Neural cell (in vitro differentiated cells): ENCODE data around the gene TREML1. TPM values are rescaled to one million over a fixed set of nuclear protein-coding genes. Genes with fewer than 3 reads are reported as not detected.

Source experiments
- H2AFZ ChIP-seq: fragments of 200-600, 300-800 bp; sonication (generic), shearing (Covaris generic); 2 replicates; pipeline ENCODE4 v1.6.0; 2014; ENCODE audit warnings: low read depth, mild to moderate bottlenecking, antibody characterized with exemption, low read length, moderate library complexity
- H3F3A ChIP-seq: fragments of 200-600 bp; shearing (Covaris generic); 2 replicates; pipeline ENCODE4 v1.6.1; 2016; ENCODE audit warnings: mild to moderate bottlenecking, moderate library complexity, mixed read lengths, antibody characterized with exemption, low read length; ENCODE audit not compliant: insufficient read depth, poor library complexity, severe bottlenecking
- H3K27ac ChIP-seq: fragments of 200-600, 300-800 bp; sonication (generic), shearing (Covaris generic); 2 replicates; pipeline ENCODE4 v1.5.1; 2014; ENCODE audit warnings: mild to moderate bottlenecking, low read length, moderate library complexity
- H3K27me3 ChIP-seq: fragments of 300-800, 200-600 bp; sonication (generic), shearing (Covaris generic); 2 replicates; pipeline ENCODE4 v1.6.0; 2014; ENCODE audit warnings: mild to moderate bottlenecking, low read depth, low read length, moderate library complexity; ENCODE audit not compliant: insufficient read depth
- H3K36me3 ChIP-seq: fragments of 300-800, 200-600 bp; sonication (generic), shearing (Covaris generic); 2 replicates; pipeline ENCODE4 v1.5.1; 2014; ENCODE audit warnings: mild to moderate bottlenecking, antibody characterized with exemption, low read length, moderate library complexity; ENCODE audit not compliant: insufficient read depth
- H3K4me2 ChIP-seq: fragments of 300-800, 200-600 bp; sonication (generic), shearing (Covaris generic); 2 replicates; pipeline ENCODE4 v1.6.0; 2014; ENCODE audit warnings: mild to moderate bottlenecking, low read length
- H3K4me3 ChIP-seq: fragments of 300-800, 200-600 bp; sonication (generic), shearing (Covaris generic); 2 replicates; pipeline ENCODE4 v1.5.1; 2014; ENCODE audit warnings: mild to moderate bottlenecking, low read length, moderate library complexity
- H3K79me2 ChIP-seq: fragments of 200-600 bp; shearing (Covaris generic); replicated peaks from 2 replicates; pipeline ENCODE4 v1.6.0; 2014; ENCODE audit warnings: mild to moderate bottlenecking, low read length, moderate library complexity; ENCODE audit not compliant: insufficient read depth
- H3K9ac ChIP-seq: fragments of 300-800, 200-600 bp; sonication (generic), shearing (Covaris generic); 2 replicates; pipeline ENCODE4 v1.6.1; 2016; ENCODE audit warnings: mild to moderate bottlenecking, low read length, mixed read lengths
- H3K9me2 ChIP-seq: fragments of 200-600 bp; shearing (Covaris generic); 2 replicates; pipeline ENCODE4 v1.6.1; 2016; ENCODE audit warnings: mild to moderate bottlenecking, low read length, mixed read lengths; ENCODE audit not compliant: insufficient read depth
- H3K9me3 ChIP-seq: fragments of 200-600, 300-800 bp; sonication (generic), shearing (Covaris generic); 2 replicates; pipeline ENCODE4 v1.6.1; 2016; ENCODE audit warnings: mild to moderate bottlenecking, mixed run types, low read length, moderate library complexity, mixed read lengths
- H4K20me1 ChIP-seq: fragments of 200-600 bp; shearing (Covaris generic); 2 replicates; pipeline ENCODE4 v1.6.1; 2016; ENCODE audit warnings: mild to moderate bottlenecking, mixed run types; ENCODE audit not compliant: insufficient read depth
- EP300 ChIP-seq: fragments of 450-650 bp; conservative IDR thresholded peaks from 2 replicates; pipeline ENCODE4 v1.6.1; 2014; ENCODE audit warnings: antibody characterized with exemption, mild to moderate bottlenecking, moderate library complexity; ENCODE audit not compliant: poor library complexity, severe bottlenecking
- EZH2 ChIP-seq: fragments of 200-600, 300-800 bp; shearing (Covaris generic), sonication (generic); IDR thresholded peaks from 2 replicates; pipeline ENCODE4 v1.6.1; 2014; ENCODE audit warnings: antibody characterized with exemption, low read length, borderline replicate concordance, mild to moderate bottlenecking; ENCODE audit not compliant: insufficient read depth, poor library complexity, severe bottlenecking
- MXI1 ChIP-seq: fragments of 450-650 bp; conservative IDR thresholded peaks from 2 replicates; pipeline ENCODE4 v1.6.1; 2014; ENCODE audit warnings: antibody characterized with exemption, mild to moderate bottlenecking; ENCODE audit not compliant: poor library complexity, severe bottlenecking
- POLR2AphosphoS5 ChIP-seq: IDR thresholded peaks from 2 replicates; pipeline ENCODE4 v1.6.1; 2012
- RAD21 ChIP-seq: fragments of 450-650 bp; conservative IDR thresholded peaks from 2 replicates; pipeline ENCODE4 v1.6.1; 2014; ENCODE audit warnings: antibody characterized with exemption, mild to moderate bottlenecking, moderate library complexity
- SMC3 ChIP-seq: fragments of 450-650 bp; conservative IDR thresholded peaks from 2 replicates; pipeline ENCODE4 v1.6.1; 2014; ENCODE audit warnings: antibody characterized with exemption, mild to moderate bottlenecking, moderate library complexity; ENCODE audit not compliant: poor library complexity
- TAF1 ChIP-seq: IDR thresholded peaks from 2 replicates; pipeline ENCODE4 v1.6.1; 2012; ENCODE audit warnings: low read depth
- polyA plus RNA-seq: library from polyadenylated mRNA; depleted of rRNA; stranded (reverse); fragments of >200 nt; gene quantifications from 2 replicates; pipeline ENCODE4 v1.2.3, GENCODE V29; 2014
- TF ChIP-seq, protein P1 (sequence below): IDR thresholded peaks from 2 replicates; pipeline ENCODE4 v1.6.1; 2012; ENCODE audit warnings: borderline replicate concordance
- TF ChIP-seq, protein P2 (sequence below): fragments of 450-650 bp; IDR thresholded peaks from 2 replicates; pipeline ENCODE4 v1.5.1; 2014; ENCODE audit warnings: antibody characterized with exemption, mild to moderate bottlenecking, moderate library complexity; ENCODE audit not compliant: poor library complexity, severe bottlenecking

TREML1 gene
- polyA plus RNA-seq, 1 donor from 2014 or later = not detected

DNA sequence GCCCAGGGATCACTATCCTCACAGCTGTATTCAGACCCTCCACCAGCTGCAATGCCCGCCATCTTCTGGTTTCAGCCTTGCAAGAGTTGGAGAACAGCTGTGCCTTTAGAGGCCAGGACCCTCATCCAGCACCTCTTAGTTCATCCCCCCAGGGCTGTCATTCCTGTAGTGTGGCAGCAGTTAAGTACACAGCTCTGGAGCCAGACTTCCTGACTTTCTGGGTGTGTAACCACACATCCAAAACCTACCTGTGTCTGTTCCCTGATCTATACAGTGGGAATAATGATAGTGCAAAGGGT is 9.2 kb upstream of the TREML1 start:
- no peak overlapping the region for H2AFZ ChIP-seq
- H3K9ac ChIP-seq = no peak overlapping the region
- TF ChIP-seq, protein P1, sequence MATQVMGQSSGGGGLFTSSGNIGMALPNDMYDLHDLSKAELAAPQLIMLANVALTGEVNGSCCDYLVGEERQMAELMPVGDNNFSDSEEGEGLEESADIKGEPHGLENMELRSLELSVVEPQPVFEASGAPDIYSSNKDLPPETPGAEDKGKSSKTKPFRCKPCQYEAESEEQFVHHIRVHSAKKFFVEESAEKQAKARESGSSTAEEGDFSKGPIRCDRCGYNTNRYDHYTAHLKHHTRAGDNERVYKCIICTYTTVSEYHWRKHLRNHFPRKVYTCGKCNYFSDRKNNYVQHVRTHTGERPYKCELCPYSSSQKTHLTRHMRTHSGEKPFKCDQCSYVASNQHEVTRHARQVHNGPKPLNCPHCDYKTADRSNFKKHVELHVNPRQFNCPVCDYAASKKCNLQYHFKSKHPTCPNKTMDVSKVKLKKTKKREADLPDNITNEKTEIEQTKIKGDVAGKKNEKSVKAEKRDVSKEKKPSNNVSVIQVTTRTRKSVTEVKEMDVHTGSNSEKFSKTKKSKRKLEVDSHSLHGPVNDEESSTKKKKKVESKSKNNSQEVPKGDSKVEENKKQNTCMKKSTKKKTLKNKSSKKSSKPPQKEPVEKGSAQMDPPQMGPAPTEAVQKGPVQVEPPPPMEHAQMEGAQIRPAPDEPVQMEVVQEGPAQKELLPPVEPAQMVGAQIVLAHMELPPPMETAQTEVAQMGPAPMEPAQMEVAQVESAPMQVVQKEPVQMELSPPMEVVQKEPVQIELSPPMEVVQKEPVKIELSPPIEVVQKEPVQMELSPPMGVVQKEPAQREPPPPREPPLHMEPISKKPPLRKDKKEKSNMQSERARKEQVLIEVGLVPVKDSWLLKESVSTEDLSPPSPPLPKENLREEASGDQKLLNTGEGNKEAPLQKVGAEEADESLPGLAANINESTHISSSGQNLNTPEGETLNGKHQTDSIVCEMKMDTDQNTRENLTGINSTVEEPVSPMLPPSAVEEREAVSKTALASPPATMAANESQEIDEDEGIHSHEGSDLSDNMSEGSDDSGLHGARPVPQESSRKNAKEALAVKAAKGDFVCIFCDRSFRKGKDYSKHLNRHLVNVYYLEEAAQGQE = no peak
- TF ChIP-seq SMC3 (no peak), EP300 (no peak), TAF1 (no peak)
- H3F3A ChIP-seq = no peaks in the 10 kb centered on the region
- no peak overlapping the region for H3K27ac ChIP-seq
- H3K79me2 ChIP-seq = no peaks in the 10 kb centered on the region
- no peak overlapping the region for H3K4me2 ChIP-seq
- H3K4me3 ChIP-seq = no peak overlapping the region
- no peaks in the 10 kb centered on the region for H4K20me1 ChIP-seq
- H3K36me3 ChIP-seq = no peaks in the 10 kb centered on the region
- no peaks in the 10 kb centered on the region for H3K9me3 ChIP-seq
- no peaks in the 10 kb centered on the region for H3K9me2 ChIP-seq
- no peaks in the 10 kb centered on the region for H3K27me3 ChIP-seq

DNA sequence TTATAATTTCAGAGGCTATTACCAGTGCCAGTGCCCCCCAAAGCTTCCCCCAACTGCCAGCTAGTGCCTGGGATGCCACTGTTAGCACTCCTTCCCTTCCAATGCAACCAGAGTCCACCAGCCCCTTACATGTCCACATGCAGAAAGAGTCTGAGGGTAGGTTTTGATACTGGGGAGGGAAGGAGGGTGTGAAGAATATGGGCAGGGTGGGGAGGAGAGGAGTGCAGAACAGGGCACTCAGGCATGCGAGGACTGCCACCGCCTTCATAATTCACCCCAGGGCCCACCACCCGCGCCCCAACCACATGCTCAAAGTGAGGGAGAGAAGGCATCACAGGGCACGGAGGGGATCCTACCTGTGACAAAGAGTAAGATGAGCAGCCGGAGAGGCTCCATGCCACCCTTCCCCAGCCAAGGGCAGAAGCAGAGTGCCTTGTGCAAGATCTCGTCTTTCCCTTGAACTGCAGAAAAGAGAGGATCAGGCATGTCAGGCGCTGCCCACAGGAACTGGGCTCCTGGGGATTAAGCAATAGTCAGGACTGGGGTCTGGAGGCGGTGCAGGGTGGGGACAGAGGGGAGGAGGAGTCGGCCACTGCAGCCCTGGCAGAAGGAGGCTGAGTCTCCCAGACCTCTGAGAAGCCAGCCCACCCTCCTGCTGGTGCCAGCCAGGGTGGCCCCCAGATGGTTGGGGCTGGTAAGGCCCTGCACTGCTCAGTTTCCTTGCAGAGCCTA is 8.7 kb upstream of the TREML1 start, which contains the start of gene TREM2:
Gene TREM2, minus strand, starts transcription at position 430 of the 732 bp plus-strand sequence. Its CDS starts 34 bp downstream, at position 396.
- Histone ChIP-seq H3K36me3 (no peaks in the 10 kb centered on the region), H3K4me3 (no peak within 1 kb of the TSS)
- TF ChIP-seq RAD21 = no peak
- no peak for TF ChIP-seq SMC3
- no peak for TF ChIP-seq EZH2
- no peak for TF ChIP-seq MXI1
- TF ChIP-seq TAF1 = no peak
- TF ChIP-seq, protein P2, sequence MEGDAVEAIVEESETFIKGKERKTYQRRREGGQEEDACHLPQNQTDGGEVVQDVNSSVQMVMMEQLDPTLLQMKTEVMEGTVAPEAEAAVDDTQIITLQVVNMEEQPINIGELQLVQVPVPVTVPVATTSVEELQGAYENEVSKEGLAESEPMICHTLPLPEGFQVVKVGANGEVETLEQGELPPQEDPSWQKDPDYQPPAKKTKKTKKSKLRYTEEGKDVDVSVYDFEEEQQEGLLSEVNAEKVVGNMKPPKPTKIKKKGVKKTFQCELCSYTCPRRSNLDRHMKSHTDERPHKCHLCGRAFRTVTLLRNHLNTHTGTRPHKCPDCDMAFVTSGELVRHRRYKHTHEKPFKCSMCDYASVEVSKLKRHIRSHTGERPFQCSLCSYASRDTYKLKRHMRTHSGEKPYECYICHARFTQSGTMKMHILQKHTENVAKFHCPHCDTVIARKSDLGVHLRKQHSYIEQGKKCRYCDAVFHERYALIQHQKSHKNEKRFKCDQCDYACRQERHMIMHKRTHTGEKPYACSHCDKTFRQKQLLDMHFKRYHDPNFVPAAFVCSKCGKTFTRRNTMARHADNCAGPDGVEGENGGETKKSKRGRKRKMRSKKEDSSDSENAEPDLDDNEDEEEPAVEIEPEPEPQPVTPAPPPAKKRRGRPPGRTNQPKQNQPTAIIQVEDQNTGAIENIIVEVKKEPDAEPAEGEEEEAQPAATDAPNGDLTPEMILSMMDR = no peak
- TF ChIP-seq POLR2AphosphoS5 = no peak
- TF ChIP-seq, protein P1 = no peak
- no peak for TF ChIP-seq EP300

More for the DNA sequence above, 8.7 kb upstream of the TREML1 start, which contains the start of gene TREM2:
- Histone ChIP-seq H3K4me2 (no peak within 1 kb of the TSS), H3K9ac (no peak within 1 kb of the TSS), H2AFZ (no peak within 1 kb of the TSS), H3K79me2 (no peaks in the 10 kb centered on the region), H3K27me3 (no peaks in the 10 kb centered on the region), H3F3A (no peaks in the 10 kb centered on the region), H3K9me2 (no peaks in the 10 kb centered on the region), H3K27ac (no peak within 1 kb of the TSS), H4K20me1 (no peaks in the 10 kb centered on the region), H3K9me3 (no peaks in the 10 kb centered on the region)
